Inflammatory macrophage treated with lipopolysaccharide for 1 hour (primary cell): Measurements from ENCODE around the gene P2RX7.
"Not testable (repeated sequence)": the region's sequence is repeated elsewhere in the genome, so short reads cannot be mapped to it uniquely, and the experiment has no call there.

Source experiments
- DNase-seq, 2 donors: peaks; one replicate each; pipeline ENCODE4 v3.0.0-alpha.2; 2020 to 2022

Gene P2RX7

GRCh38 chr12:121176826-121177529 is 44.3 kb downstream of the P2RX7 start:
- DNase-seq: peak in 1 of 2 donors; percentile 36

DNA sequence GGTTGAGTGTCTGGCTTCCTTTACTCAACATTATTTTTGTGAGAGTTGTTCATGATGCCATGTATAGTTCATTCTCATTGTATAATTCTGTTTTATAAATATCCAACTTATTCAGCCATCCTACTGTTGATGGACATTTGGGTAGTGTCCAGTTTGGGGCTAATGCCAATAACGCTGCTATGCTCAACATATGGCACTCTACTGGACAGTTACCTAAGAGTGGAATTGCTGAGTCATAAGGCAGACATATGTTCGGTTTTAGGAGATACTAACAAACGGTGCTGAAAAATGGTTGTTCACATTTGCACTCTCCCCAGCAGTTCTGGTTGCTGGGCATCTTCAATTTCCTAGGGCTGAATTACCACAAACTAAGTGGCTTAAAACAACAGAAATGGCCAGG is 48.5 kb downstream of the P2RX7 start:
- DNase-seq: no peak

DNA sequence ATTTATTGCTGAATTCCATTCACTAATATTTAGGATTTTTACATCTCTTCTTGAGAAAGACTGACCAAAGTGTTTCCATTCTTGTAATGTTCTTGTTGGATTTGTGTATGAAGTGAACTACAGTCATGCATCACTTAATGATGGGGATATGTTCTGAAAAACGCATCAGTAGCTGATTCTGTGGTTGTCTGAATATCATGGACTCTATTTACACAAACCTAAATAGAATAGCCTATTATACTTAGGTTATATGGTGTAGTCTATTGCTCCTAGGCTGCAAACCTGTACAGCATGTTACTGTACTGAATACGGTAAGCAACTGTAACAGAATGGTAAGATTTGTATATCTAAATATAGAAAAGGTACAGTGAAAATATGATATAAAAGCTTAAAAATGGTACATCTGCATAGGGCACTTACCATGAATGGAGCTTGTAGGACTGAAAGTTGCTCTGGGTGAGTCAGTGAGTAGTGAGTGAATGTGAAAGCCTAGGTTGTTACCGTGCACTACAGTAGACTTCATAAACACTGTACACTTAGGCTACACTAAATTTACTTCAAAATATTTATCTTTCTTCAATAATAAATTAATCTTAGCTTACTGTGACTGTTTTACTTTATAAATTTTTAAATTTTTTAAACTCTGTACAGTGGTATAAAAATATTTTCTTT is 49.7 kb downstream of the P2RX7 start:
- DNase-seq: no peak

DNA sequence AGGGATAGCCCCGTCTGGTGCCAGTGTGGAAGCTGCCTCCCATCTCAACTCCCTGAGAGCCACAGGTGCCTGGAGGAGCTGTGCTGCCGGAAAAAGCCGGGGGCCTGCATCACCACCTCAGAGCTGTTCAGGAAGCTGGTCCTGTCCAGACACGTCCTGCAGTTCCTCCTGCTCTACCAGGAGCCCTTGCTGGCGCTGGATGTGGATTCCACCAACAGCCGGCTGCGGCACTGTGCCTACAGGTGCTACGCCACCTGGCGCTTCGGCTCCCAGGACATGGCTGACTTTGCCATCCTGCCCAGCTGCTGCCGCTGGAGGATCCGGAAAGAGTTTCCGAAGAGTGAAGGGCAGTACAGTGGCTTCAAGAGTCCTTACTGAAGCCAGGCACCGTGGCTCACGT is 51.7 kb downstream of the P2RX7 start:
- DNase-seq: no peak

DNA sequence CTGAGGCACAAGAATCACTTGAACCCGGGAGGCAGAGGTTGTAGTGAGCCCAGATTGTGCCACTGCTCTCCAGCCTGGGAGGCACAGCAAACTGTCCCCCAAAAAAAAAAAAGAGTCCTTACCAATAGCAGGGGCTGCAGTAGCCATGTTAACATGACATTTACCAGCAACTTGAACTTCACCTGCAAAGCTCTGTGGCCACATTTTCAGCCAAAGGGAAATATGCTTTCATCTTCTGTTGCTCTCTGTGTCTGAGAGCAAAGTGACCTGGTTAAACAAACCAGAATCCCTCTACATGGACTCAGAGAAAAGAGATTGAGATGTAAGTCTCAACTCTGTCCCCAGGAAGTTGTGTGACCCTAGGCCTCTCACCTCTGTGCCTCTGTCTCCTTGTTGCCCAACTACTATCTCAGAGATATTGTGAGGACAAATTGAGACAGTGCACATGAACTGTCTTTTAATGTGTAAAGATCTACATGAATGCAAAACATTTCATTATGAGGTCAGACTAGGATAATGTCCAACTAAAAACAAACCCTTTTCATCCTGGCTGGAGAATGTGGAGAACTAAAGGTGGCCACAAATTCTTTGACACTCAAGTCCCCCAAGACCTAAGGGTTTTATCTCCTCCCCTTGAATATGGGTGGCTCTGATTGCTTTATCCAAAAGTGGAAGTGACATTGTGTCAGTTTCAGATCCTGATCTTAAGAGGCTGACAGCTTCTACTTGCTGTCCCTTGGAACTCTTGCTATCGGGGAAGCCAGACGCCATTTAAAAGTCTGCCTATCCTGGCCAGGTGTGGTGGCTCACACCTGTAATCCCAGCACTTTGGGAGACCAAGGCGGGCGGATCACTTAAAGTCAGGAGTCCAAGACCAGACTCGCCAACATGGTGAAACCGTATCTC is 52.6 kb downstream of the P2RX7 start:
- DNase-seq: peak; percentile 63 to 76

- DNase-seq: no peak
These were observed 54.1 kb downstream of the P2RX7 start for GRCh38 chr12:121186826-121187225.

DNA sequence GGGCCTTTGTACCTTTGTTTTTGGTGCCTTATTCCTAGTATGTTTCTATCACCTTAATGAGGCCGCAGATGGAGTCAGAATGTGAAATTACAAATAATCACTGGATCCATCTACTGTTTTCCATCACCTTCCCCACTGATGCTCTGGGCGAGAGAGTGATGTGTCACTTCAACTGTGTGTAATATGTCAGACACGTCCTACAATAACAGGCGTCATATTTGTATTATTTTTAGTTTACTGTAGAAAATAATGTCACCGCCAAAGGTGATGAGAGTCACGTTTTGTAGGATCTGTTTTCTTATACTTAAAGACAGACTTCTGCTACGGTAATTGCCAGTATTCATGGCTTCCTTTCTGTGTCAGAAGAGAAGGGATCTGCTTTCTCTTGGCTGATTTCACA is 54.8 kb downstream of the P2RX7 start:
- no peak for DNase-seq

DNA sequence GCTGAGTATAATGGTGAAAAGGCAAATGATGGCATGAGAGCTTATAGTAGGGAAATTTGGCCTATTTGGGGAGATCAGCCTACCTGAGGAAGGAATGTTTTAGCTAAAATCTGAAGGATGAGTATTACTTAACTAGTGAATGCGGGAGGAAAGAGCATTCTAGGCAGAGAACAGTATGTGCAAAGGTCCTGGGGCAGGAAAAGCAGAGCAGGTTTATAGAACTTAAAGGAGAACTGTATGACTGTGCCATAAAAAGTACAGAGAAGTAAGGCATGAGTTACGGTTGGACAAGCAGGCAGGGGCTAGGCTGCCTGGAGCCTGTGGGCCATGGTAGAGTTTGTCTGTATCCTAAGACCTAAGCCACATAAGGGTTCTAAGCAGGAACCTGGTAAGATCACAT is 55.6 kb downstream of the P2RX7 start:
- DNase-seq: no peak

- DNase-seq: no peak
These were observed 56.5 kb downstream of the P2RX7 start for GRCh38 chr12:121189131-121189530.

DNA sequence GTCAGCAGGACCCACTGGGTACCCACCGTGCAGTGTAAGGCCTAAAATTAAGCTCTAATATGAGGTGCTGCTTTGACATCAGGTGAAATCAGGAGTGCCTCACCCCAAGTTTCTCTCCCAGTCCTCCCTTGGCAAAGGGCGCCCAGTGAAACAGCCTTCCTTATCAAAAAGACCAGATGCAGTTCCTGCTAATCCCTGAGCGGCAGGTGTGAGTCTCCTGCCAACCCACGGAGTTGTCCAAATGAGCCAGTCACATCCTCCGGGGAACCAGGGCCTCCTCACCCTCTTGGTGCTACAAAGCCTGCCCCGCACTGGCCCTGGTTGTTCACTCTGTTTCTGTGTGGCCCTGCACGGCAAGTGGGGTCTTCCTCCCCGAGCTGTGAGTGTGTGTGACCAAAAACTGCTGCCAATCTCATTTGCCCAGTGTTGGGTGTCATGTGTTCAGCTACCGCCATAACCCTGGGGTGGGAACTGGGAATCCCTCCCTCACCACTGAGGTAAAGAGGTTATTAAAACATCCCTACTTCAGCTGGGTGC is 57.0 kb downstream of the P2RX7 start:
- DNase-seq: no peak

- peak; percentile 95 to 99 for DNase-seq
These were observed 57.9 kb downstream of the P2RX7 start for GRCh38 chr12:121190523-121191031.

DNA sequence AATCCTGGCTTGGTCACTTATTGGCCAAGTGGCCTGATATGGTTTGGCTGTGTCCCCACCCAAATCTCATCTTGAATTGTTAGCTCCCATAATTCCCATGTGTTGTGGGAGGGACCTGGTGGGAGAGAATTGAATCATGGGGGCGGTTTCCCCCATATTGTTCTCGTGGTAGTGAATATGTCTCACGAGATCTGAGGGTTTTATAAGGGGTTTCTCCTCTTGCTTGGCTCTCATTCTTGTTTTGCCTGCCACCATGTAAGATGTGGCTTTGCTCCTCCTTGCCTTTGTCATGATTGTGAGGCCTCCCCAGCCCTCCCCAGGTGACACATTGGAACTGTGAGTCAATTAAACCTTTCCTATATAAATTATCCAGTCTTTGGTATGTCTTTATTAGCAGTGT is 58.5 kb downstream of the P2RX7 start:
- no peak for DNase-seq

- peak; percentile 89 to 96 for DNase-seq
These were observed 64.2 kb downstream of the P2RX7 start for GRCh38 chr12:121196902-121197301.

DNA sequence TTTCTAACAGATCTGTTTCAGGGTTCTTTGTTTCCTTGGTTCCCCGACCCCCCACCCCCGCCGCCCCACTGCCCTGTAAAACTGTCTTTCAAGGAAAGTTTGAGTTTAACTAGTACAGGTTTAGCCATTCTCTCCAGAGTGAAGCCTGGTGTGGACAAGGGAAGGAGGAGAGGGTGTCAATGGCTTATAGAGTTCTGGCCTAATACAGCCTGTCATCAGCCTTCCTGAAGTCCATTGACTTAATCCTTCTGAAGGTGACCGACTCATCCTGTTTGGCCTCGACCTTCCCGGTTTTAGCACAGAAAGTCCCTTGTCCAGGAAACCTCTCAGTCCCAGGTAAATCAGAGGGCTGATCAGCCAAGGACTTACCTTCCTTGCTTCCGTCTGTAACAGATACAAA is 66.3 kb downstream of the P2RX7 start:
- no peak for DNase-seq

GRCh38 chr12:121201140-121201539 is 68.5 kb downstream of the P2RX7 start:
- not testable (repeated sequence) for DNase-seq

DNA sequence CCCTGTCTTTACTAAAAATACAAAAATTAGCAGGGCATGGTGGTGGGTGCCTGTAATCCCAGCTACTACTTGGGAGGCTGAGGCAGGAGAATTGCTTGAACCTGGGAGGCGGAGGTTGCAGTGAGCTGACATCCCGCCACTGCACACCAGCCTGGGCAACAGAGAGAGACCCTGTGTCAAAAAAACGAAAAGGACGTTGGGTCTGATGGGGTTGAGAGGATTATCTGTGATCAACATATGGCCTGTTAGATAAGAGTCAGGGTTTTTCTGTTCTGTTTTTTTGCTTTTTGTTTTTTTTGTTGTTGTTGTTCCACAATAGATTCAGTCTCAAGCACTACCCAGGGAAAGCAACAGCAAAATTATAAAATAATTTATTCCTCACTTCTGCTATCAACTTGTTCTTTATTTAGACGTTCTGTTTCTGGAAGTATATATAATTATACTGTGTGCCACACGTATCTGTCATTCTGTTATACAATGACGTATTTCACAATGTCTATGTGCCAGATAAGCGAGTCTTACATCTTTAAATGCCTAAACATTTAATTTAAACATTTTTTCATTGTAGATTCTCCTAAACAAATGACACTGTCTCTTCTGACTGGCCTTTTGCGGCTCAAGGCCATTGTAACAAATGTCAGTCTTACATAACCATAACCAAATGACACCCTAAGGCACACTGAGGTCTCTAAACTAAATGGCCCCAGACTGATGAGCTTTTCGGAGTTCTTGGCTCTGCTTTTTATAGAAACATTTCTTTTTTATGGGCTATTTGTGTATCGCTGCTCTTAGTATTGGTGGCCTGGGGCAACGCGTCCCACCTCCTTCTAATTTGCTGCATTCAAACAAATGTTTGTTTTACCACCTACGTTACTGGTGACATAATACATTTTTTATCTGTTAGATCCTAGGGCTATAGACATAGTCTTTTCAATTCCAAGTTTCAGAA is 70.0 kb downstream of the P2RX7 start:
- DNase-seq: no peak

- DNase-seq: no peak
These were observed 70.8 kb downstream of the P2RX7 start for GRCh38 chr12:121203482-121203881.

GRCh38 chr12:121205491-121205890 is 72.8 kb downstream of the P2RX7 start:
- no peak for DNase-seq

GRCh38 chr12:121208571-121208970 is 75.9 kb downstream of the P2RX7 start:
- not testable (repeated sequence) for DNase-seq

GRCh38 chr12:121209221-121209620 is 76.5 kb downstream of the P2RX7 start:
- DNase-seq: no peak

DNA sequence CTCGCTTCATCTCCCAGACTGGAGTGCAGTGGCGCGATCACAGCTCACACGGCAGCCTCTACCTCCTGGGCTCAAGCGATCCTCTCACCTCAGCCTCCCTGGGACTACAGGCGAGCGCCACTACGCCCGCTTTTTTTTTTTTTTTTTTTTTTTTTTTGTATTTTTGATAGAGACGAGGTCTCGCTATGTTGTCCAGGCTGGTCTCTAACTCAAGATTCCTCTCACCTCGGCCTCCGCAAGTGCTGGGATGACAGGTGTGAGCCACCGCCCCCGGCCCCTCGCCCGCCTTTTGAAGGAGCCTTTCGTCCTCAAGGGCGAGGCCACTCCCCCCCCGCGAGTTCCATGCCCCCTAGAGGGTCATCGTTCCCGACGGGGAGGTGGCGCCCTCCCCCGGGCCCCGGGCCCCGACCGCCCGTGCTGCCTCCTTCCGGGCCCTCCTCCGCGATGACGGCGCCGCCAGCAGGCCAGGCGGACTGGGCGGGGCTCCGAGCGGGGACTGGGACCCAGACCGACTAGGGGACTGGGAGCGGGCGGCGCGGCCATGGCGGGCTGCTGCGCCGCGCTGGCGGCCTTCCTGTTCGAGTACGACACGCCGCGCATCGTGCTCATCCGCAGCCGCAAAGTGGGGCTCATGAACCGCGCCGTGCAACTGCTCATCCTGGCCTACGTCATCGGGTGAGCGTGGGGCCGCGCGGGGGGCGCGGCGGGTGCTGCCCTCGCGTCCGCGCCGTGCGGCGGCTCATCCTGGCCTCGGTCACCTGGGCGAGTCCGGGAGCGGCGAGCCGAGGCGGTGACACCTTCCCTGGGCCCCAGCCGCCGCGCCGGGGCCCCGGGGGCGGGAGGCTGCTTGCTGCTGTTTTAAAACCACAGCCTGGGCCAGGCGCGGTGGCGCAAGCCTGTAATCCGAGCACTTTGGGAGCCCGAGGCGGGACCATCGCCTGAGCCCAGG is 77.2 kb downstream of the P2RX7 start, which contains the start of gene P2RX4:
Gene P2RX4, plus strand, starts transcription at position 506 of the 949 bp plus-strand sequence. Its CDS starts 36 bp downstream, at position 542.
- DNase-seq: peak; percentile 89 to 90
